GM23248 (cell line): ENCODE data around the gene EOLA1.

Source experiments
- EZH2 ChIP-seq: fragments of 200-600 bp; sonication (generic); IDR thresholded peaks from 2 replicates; pipeline ENCODE4 v1.6.1; 2018; ENCODE audit warnings: antibody characterized with exemption, mild to moderate bottlenecking; ENCODE audit not compliant: insufficient read depth, poor library complexity, severe bottlenecking
- EZH2phosphoT487 ChIP-seq: fragments of 200-600 bp; sonication (generic); IDR thresholded peaks from 2 replicates; pipeline ENCODE4 v1.6.1; 2018; ENCODE audit warnings: antibody characterized with exemption, moderate library complexity, mild to moderate bottlenecking, low read depth; ENCODE audit not compliant: insufficient read depth

DNA sequence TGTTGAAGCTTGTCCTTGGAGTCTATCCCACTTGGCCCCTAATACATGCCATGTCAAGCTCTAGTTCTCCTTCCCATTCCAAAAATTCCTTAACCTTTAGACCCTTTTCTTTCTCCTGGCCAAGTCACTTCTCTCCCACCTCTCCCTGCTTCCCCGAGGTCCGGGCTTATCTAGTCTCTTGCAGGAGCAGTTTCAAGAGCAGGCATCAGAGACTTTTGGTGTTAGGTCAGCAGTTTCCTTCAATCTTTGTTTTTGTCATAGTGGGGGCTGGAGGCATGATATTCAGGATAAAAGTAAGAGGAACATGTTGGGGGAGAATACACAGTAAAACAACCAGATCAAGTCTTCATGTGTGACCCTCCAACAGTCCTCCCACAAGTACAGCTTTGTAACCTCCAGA is 24.2 kb upstream of the EOLA1 start:
- TF ChIP-seq EZH2 (no peak), EZH2phosphoT487 (no peak)
